NCI-H2029 treated with DMSO at 0.1 percent for 48 hours (cell line): ENCODE data around the gene NBPF1.
"Not testable (repeated sequence)": the region's sequence is repeated elsewhere in the genome, so short reads cannot be mapped to it uniquely, and the experiment has no call there.

Experiments used
- DNase-seq: peaks from one replicate; lab custom pipeline; 2025; lab: John Stamatoyannopoulos, UW

Gene NBPF1

GRCh38 chr1:16621681-16622315, 8.4 kb upstream of the NBPF1 start:
- not testable (repeated sequence) for DNase-seq

GRCh38 chr1:16621300-16621658, 7.9 kb upstream of the NBPF1 start:
- no peak for DNase-seq

GRCh38 chr1:16619803-16620501, 6.6 kb upstream of the NBPF1 start:
- DNase-seq: not testable (repeated sequence)

GRCh38 chr1:16618719-16619118, 5.4 kb upstream of the NBPF1 start:
- DNase-seq: no peak

GRCh38 chr1:16617778-16618580, 4.6 kb upstream of the NBPF1 start:
- DNase-seq: no peak

GRCh38 chr1:16617114-16617631, 3.8 kb upstream of the NBPF1 start:
- no peak for DNase-seq

GRCh38 chr1:16615253-16616252, 2.2 kb upstream of the NBPF1 start:
- DNase-seq: no peak

- no peak for DNase-seq
These were observed 1.2 kb upstream of the NBPF1 start for GRCh38 chr1:16614361-16615252.

GRCh38 chr1:16612332-16613172, 812 bp downstream of the NBPF1 start:
- no peak for DNase-seq

- DNase-seq: not testable (repeated sequence)
These were observed 1.4 kb downstream of the NBPF1 start for GRCh38 chr1:16611981-16612331.

GRCh38 chr1:16611164-16611563, 2.2 kb downstream of the NBPF1 start:
- not testable (repeated sequence) for DNase-seq

GRCh38 chr1:16610553-16610952, 2.8 kb downstream of the NBPF1 start:
- DNase-seq: not testable (repeated sequence)

- not testable (repeated sequence) for DNase-seq
These were observed 3.6 kb downstream of the NBPF1 start for GRCh38 chr1:16609761-16610160.

- DNase-seq: no peak
These were observed 4.4 kb downstream of the NBPF1 start for GRCh38 chr1:16608838-16609560.

- not testable (repeated sequence) for DNase-seq
These were observed 5.2 kb downstream of the NBPF1 start for GRCh38 chr1:16607853-16608815.

- DNase-seq: no peak
These were observed 5.9 kb downstream of the NBPF1 start for GRCh38 chr1:16607433-16607851.

- DNase-seq: not testable (repeated sequence)
These were observed 6.5 kb downstream of the NBPF1 start for GRCh38 chr1:16606666-16607432.
